HG03095 (cell line): ENCODE results near the gene GPR63.

Experiments used
- ATAC-seq: cut with Tn5 transposase; IDR thresholded peaks from one replicate; pipeline ENCODE4 v1.9.1; 2021; ENCODE audit warnings: moderate library complexity; ENCODE audit not compliant: unreplicated experiment

The GPR63 gene

GRCh38 chr6:96761794-96762193 lies 75.5 kb downstream of the GPR63 start:
- no peak for ATAC-seq

GRCh38 chr6:96760153-96760687 lies 77.1 kb downstream of the GPR63 start:
- no peak for ATAC-seq

- no peak for ATAC-seq
These were observed 82.2 kb downstream of the GPR63 start for GRCh38 chr6:96755096-96755495.

GRCh38 chr6:96749891-96750290 lies 87.4 kb downstream of the GPR63 start:
- ATAC-seq = no peak
